ENCODE results near the gene MAD2L1BP. TPM values are rescaled to one million over a fixed set of nuclear protein-coding genes. Genes with fewer than 3 reads are reported as not detected.

The MAD2L1BP gene
- total RNA-seq, 4 donors from 2014 or later = 12.3 to 44.3 (median 17.7) TPM

DNA sequence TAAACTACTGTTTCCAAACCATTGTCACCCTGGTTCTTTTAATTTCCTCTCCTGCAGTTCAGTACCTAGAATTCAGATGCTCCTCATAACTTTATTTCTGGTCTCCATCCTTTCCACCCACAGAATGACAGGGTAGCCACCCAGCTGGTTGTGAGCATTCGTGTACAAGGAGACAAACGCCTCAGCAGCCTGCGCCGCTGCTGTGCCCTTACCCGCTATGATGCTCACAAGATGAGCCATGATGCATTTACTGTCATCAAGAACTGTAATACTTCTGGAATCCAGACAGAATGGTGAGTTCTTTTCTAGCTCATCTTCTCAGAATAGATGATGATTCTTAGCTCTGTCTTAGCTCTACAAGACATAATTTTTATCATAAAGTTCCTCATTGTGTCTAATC lies 25.2 kb upstream of the MAD2L1BP start:
- intact Hi-C loops (cut with DNase I; ENCODE audit: low total_unique reads) = no loop called here
- H3K36me3 ChIP-seq = no peaks in the 10 kb centered on the region
- H3K27ac ChIP-seq = no peak overlapping the region
- DNase-seq = no peak
- H3K4me3 ChIP-seq = no peak overlapping the region
- no peaks in the 10 kb centered on the region for H3K4me1 ChIP-seq
- no peak for TF ChIP-seq CTCF (IDR thresholded peaks at IDR 0.05)
- TF ChIP-seq POLR2A (IDR thresholded peaks at IDR 0.05) = no peak
- H3K9me3 ChIP-seq = no peaks in the 10 kb centered on the region
- no peaks in the 10 kb centered on the region for H3K27me3 ChIP-seq

DNA sequence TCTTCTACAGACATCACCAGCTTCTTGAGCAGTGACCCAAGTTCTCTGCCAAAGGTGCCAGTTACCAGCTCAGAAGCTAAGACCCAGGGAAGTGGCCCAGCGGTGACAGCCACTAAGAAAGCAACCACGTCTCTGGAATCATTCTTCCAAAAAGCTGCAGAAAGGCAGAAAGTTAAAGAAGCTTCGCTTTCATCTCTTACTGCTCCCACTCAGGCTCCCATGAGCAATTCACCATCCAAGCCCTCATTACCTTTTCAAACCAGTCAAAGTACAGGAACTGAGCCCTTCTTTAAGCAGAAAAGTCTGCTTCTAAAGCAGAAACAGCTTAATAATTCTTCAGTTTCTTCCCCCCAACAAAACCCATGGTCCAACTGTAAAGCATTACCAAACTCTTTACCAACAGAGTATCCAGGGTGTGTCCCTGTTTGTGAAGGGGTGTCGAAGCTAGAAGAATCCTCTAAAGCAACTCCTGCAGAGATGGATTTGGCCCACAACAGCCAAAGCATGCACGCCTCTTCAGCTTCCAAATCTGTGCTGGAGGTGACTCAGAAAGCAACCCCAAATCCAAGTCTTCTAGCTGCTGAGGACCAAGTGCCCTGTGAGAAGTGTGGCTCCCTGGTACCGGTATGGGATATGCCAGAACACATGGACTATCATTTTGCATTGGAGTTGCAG lies 21.8 kb upstream of the MAD2L1BP start:
- Histone ChIP-seq H3K27me3 (no peaks in the 10 kb centered on the region), H3K36me3 (no peaks in the 10 kb centered on the region)
- DNase-seq = no peak

DNA sequence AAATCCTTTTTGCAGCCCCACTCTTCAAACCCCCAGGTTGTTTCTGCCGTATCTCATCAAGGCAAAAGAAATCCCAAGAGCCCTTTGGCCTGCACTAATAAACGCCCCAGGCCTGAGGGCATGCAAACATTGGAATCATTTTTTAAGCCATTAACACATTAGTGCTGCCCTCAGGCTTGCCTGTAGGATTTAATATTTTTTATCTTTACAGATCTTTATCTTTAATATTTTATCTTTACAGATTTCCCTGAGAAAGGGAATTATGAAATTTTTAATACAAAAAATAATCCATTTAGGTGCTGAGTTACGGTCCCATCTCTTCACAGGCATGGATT lies 21.3 kb upstream of the MAD2L1BP start:
- Histone ChIP-seq H3K27ac (no peak overlapping the region), H3K36me3 (no peaks in the 10 kb centered on the region), H3K27me3 (no peaks in the 10 kb centered on the region), H3K4me3 (no peak overlapping the region), H3K9me3 (no peaks in the 10 kb centered on the region), H3K4me1 (no peaks in the 10 kb centered on the region)
- TF ChIP-seq CTCF (IDR thresholded peaks at IDR 0.05) (no peak), POLR2A (IDR thresholded peaks at IDR 0.05) (no peak)
- DNase-seq = no peak
- intact Hi-C loops (cut with DNase I; ENCODE audit: low total_unique reads) = no loop called here

More for the DNA sequence above, 21.8 kb upstream of the MAD2L1BP start:
- intact Hi-C loops (cut with DNase I; ENCODE audit: low total_unique reads) = no loop called here
- Histone ChIP-seq H3K27ac (no peak overlapping the region), H3K4me3 (no peak overlapping the region), H3K9me3 (no peaks in the 10 kb centered on the region), H3K4me1 (no peaks in the 10 kb centered on the region)
- TF ChIP-seq CTCF (IDR thresholded peaks at IDR 0.05) (no peak), POLR2A (IDR thresholded peaks at IDR 0.05) (no peak)

GRCh38 chr6:43616725-43617472 lies 18.7 kb upstream of the MAD2L1BP start:
- no peaks in the 10 kb centered on the region for H3K4me1 ChIP-seq
- no peaks in the 10 kb centered on the region for H3K9me3 ChIP-seq
- no peak for DNase-seq
- no peaks in the 10 kb centered on the region for H3K27me3 ChIP-seq
- no peak overlapping the region for H3K27ac ChIP-seq
- H3K4me3 ChIP-seq = no peak overlapping the region
- TF ChIP-seq CTCF (IDR thresholded peaks at IDR 0.05) = no peak
- no peak for TF ChIP-seq POLR2A (IDR thresholded peaks at IDR 0.05)
- intact Hi-C loops (cut with DNase I; ENCODE audit: low total_unique reads) = no loop called here
- H3K36me3 ChIP-seq = no peaks in the 10 kb centered on the region

DNA sequence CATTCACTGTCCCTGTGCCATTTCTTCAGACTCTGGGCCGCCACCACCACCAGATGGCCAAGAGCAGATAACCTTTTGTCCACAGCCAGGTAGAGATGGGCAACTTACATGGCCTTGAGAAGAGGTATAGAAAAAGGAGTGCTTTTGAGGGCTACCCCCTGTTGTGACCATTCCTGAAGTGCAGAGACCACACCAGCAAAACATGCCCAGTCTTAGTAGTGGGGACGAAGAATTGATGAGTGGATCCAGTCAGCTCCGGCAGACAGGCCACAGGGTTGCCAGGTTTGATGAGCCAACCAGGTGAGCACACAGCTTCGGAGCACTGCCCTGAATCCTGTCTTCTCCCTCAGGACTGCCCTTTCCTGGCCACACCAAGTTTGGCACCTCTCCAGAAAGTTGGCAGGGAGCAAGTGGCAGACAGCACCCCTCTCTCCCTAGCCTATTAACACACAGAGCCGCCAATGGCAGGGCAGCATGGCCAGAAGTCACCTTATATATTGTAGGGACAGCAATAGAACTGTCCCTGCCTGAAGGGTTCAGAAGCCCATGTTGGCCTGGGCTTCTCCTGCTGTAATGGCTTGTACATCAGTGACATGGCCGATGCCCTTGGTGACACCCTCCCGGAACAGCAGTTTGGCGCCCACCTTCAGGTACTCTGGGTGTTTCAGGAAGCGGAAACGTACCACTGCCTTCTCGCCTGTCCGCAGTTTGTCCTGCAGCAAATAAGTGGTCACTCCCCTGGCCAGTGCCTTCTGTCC lies 14.4 kb upstream of the MAD2L1BP start:
- H3K36me3 ChIP-seq = no peaks in the 10 kb centered on the region
- no peaks in the 10 kb centered on the region for H3K9me3 ChIP-seq
- no peak overlapping the region for H3K27ac ChIP-seq
- H3K27me3 ChIP-seq = no peaks in the 10 kb centered on the region
- H3K4me3 ChIP-seq = no peak overlapping the region
- no peak for DNase-seq
- no peak for TF ChIP-seq POLR2A (IDR thresholded peaks at IDR 0.05)
- TF ChIP-seq CTCF (IDR thresholded peaks at IDR 0.05) = no peak
- intact Hi-C loops (cut with DNase I; ENCODE audit: low total_unique reads) = no loop called here
- no peaks in the 10 kb centered on the region for H3K4me1 ChIP-seq
